Measurements from ENCODE around the gene RASSF8.
A peak's percentile ranks its signal among the peaks of the same experiment; 100 is the strongest.

The RASSF8 gene

DNA sequence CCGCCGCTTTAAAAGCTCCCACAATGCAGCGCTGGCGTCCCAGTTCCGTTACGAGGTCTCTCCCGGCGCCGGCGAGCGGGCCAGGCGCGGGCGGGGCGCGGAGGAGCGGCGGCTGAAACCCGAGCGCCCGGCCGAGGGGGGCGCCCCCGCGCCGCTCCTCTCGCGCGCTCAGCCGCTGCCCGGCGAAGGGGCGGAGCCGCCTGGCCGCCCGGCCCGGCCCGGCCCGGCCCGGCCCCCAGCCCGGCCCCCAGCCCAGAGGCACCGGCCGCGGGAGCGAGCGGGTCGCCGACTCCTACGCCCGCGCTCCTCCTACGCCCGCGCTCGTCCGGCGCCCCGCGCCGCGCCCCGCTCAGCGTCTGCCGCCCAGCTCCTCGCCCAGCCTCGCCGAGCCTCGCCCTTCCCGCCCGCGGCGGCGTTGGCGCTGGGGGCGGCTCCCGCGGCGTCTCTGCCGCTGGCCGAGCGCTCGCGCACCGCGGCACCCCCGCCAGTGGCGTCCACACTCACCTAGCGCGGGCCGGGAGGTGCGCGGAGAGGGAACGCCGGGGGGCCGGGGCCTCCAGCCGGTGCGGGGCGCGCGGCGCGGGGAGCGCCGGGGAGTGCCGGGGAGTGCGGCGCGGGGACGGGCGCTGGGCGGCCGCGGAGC lies at the start of gene RASSF8:
Gene RASSF8, plus strand, starts transcription at position 255 of the 643 bp plus-strand sequence. CDS start 96,662 bp downstream, outside the sequence.
- DNase-seq: peak in 9 of 14 donors; percentile 43 to 86 (median 75)

DNA sequence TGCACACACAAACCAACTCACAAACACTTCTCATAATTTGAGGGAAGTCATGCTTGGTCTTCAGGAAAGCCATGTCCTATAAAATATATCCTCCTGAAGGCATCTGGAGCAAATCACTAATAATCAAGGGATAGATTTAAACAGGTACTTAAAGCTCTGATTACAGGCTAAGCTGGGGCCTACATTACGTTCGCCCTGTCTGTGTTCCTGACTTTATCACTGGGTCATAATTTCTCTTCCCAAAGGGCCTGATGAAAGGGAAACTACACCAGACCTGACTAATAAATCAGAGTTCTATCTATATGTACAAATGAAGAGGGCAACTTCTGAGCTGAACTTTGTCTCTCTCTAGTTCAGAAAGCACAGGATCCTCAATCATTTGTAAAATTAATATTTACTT lies 43.9 kb upstream of the RASSF8 start:
- DNase-seq: no peak

DNA sequence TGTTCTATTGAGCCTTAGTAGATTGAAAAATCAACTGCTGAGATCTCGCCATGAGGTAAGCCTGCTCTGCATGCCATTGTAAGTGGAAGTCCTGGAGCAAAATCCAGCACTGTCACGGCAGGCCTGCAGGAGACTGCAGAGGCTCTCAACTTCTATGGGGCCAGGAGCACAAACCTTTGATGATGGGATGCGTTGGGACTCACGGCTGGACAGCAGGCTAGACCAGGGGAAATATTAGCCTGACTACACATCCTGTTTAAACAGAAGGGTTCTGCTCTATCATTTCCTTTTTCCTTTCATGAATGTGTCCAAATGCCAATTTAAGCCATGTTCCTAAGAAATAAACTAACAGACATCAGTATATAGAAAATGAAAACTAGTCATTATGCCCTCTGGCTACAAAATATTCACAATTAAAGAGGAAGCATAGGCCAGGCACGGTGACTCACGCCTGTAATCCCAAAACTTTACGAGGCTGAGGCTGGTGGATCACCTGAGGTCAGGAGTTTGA lies 33.9 kb upstream of the RASSF8 start:
- no peak for DNase-seq

DNA sequence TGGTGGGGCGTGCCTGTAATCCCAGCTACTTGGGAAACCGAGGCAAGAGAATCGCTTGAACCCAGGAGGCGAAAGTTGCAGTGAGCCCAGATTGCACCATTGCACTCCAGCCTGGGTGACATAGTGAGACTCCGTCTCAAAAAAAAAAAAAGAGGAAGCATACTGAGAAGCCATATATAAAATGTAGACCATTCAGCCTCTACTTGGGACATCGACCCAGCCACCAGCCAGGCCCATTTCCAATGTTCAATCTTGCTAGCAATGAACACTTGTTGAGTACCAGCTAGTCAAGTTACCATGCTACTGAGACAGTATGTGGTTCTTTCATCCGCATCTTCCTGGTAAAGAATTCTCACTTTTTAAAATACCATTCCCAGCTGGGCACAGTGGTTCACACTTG lies 33.4 kb upstream of the RASSF8 start:
- no peak for DNase-seq

DNA sequence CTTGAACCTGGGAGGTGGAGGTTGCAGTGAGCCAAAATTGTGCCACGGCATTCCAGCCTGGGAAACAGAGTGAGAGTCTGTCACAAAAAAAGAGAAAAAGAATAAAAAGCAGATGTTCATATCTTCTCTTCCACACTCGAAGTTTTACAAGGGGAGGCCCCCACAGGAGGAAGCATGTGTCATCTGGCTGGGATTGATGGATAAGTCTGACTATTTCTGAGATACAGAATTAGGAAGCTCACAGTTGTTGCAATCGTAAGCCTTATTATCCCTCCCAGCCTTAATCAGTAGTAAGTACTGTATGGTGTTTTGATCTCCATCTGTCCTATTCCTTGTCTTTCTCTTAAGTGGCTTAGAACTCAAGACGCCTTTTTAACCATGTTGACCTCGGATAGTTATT lies 31.9 kb upstream of the RASSF8 start:
- no peak for DNase-seq

GRCh38 chr12:25929142-25929541 lies 29.3 kb upstream of the RASSF8 start:
- DNase-seq: no peak

GRCh38 chr12:25932971-25933370 lies 25.5 kb upstream of the RASSF8 start:
- no peak for DNase-seq

GRCh38 chr12:25934456-25934855 lies 24.0 kb upstream of the RASSF8 start:
- DNase-seq: no peak

DNA sequence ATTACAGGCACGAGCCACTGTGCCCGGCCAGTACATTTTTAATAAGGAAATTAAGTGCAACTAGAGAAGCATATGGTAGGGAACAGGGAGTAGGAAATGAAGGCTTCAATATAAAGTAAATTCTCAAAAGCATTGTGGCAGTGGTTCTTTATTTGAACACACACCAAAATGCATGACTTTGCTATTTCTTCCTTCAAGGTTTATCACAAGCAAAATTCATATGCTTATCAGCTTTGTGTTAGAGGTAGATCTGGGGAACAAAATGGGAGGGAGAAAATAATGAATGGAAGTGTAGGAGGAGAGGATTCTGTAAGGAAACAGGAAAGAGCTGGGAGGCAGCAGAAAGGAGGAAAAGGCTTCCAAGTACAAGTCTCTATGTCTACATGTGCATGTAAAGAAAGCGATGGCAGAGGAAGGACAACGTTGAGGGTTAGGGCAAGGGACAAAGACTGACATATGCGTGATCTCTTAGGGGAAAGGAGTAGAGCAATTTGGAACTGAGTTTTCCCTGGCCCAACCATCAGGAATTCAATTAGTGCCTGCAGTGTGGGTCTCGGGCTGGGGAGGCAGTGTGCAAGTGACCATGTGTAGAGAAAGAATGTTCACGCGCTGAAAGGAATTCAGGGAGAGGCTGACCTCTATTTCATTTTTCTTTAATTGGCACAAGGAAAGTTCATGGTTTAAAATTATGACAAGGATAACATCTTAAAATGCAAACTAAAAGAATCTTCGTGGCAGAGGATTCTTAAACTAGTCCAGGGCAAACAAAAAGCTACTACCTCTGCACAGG lies 22.9 kb upstream of the RASSF8 start:
- no peak for DNase-seq

GRCh38 chr12:25937096-25937495 lies 21.4 kb upstream of the RASSF8 start:
- DNase-seq: no peak

GRCh38 chr12:25938581-25938980 lies 19.9 kb upstream of the RASSF8 start:
- DNase-seq: no peak

GRCh38 chr12:25939606-25940005 lies 18.9 kb upstream of the RASSF8 start:
- no peak for DNase-seq

- no peak for DNase-seq
Observed at GRCh38 chr12:25940886-25941285, 17.6 kb upstream of the RASSF8 start.

GRCh38 chr12:25942709-25943108 lies 15.8 kb upstream of the RASSF8 start:
- no peak for DNase-seq

- DNase-seq: no peak
Observed at GRCh38 chr12:25943940-25944339, 14.5 kb upstream of the RASSF8 start.

- DNase-seq: no peak
Observed at GRCh38 chr12:25949343-25949742, 9.1 kb upstream of the RASSF8 start.

DNA sequence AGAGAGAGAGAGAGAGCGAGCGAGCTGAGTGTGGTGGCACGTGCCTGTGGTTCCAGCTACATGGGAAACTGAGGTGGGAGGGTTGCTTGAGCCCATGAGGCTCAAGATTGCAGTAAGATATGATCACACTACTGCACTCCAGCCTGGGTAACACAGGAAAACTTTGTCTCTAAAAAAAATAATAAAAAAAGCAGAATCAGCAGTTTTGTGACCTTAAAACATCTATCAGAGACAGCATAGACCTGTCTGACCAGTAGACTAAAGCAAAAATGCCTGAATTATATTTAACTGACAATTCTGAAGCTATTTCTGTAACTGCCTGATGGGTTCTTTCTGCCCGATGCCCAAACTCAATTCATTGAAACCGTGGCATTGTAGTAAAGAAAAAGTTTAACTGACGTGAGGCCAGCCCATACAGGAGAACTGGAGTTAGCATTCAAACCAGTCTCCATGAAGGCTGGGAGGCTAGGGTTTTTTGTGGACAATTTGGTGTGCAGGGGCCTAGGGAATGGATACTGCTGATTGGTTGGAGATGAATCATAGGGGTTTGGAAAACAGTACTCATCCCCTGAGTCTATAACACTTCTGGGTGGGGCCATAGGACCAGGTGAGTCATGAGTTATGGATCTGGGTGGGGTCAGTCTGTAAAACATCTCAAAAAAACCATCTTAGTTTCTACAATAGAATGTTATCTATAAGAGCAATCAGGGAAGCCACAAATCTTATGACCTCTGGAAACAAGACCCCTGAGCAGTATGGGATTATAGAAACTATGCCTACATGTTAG lies 8.0 kb upstream of the RASSF8 start:
- DNase-seq: no peak

DNA sequence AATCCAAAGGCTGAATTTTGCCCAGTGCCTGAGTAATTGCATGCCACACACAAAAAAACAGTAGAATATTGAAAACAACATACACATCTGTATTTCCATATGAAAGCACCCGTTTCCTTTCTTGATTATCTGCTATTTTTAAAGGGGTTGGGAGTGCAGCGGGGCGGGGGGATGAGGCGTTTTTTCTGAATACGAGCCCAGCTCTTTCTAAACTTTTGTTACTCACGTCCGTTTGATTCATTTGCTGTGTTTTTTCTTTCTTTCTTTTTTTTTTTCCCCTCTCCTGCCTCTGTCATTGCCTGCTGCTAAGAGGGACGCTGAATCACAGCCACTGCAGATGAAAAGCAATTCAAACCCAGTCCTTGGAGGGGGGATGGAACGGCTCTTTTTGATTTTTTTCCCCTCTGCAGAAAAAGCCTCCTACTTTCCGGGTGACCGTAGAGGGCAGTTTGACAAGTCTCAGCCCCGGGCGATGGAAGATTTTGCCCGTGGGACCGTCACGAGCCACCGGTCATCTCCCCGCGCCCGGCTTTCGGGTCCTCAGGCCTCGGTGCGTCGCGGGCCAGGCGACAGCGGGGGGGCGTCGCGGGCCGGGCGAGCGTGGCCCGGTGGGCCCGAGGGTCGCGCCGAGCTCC lies 572 bp upstream of the RASSF8 start:
- DNase-seq: peak in 7 of 14 donors; percentile 47 to 86 (median 75)

- peak in 12 of 14 donors; percentile 19 to 78 (median 54) for DNase-seq
Observed at GRCh38 chr12:25959071-25959961, 834 bp downstream of the RASSF8 start.

DNA sequence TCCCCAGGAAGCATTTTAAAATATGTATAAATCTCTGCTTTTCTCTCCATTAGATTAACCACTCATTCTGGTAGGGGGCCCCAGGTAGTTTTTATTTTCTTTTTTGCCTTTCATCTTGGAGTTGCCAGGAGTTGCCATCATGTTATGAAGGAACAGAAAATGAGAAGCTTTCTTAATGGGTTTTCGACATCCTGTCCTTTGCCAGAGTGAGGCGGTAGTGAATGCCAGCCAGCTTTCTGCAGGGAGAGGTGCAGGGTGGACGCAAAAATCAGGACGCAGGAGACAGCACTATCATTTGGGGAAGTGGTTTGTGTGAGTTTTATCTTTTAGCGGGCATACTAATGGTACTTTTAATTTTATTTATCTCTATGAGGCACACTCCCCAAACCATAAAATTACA lies 1.7 kb downstream of the RASSF8 start:
- DNase-seq: peak in 8 of 14 donors; percentile 15 to 55 (median 22)

DNA sequence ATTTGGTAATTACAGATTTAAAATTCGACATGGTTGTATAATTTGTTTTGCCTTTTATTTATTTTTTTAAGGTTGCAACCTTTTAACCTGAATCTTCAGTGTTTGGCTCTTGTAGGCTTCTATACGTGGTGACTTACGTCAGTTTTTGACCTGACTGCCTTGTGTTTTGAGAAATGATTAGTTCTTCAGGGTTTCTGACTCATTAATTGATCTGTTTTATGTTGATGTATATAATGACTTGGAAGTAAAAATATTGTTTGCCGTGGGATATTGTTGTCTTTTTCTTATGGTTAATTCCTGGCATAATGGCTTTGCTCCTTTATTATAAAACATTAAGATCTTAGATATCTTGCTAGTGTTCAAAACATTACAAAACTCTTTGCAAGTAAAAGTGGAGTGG lies 2.5 kb downstream of the RASSF8 start:
- DNase-seq: no peak

Data from C1 segment of cervical spinal cord (tissue), 14 donors.